Mucosa of descending colon (tissue), 3 donors: ENCODE results near the gene KIAA0319L. TPM values are rescaled to one million over a fixed set of nuclear protein-coding genes. Genes with fewer than 3 reads are reported as not detected.

ENCODE experiments used
- ATAC-seq: fragments of 200-7000 bp; cut with Tn5 transposase; one replicate; pipeline ENCODE4 v1.9.1; 2020; ENCODE audit warnings: mild to moderate bottlenecking, moderate library complexity
- DNase-seq, 3 donors: peaks; one replicate each; pipeline ENCODE4 v3.0.0-alpha.2; 2020
- H3K36me3 ChIP-seq: fragments of 200-600 bp; one replicate; pipeline ENCODE4 v1.8.0; 2021; ENCODE audit warnings: low read depth, mild to moderate bottlenecking
- H3K4me1 ChIP-seq: fragments of 200-600 bp; one replicate; pipeline ENCODE4 v1.8.0; 2021; ENCODE audit warnings: low read depth, mild to moderate bottlenecking
- H3K4me3 ChIP-seq: fragments of 200-600 bp; one replicate; pipeline ENCODE4 v1.8.0; 2021; ENCODE audit warnings: mild to moderate bottlenecking
- H3K9me3 ChIP-seq: fragments of 200-600 bp; one replicate; pipeline ENCODE4 v1.8.0; 2021; ENCODE audit warnings: mild to moderate bottlenecking
- intact Hi-C, 2 donors: fragments of 100-400 bp; cut with DNase I in 1 of 2; cut with micrococcal nuclease in 1 of 2; formaldehyde crosslinking; loops; one replicate each; pipeline versions ENCODE4 v1.11.0 to v1.11.1; 2022; cut with DNase I, micrococcal nuclease
- total RNA-seq, 3 donors: library from RNA; stranded (reverse); fragmentation: NEBNext Ultra II Directional in 2 of 3; extraction: Animal tissue kit (Norgen Biotek cat#: 25700) in 2 of 3; gene quantifications; one replicate each; pipeline versions ENCODE4 v1.2.1 to v1.2.4, GENCODE V29; 2021 to 2023
- TF ChIP-seq, protein P1 (sequence below): fragments of 200-600 bp; IDR thresholded peaks from one replicate; pipeline ENCODE4 v1.8.0; 2022; ENCODE audit warnings: antibody characterized with exemption, mild to moderate bottlenecking
- donor health status: DM: no; HTN: no; CAD: no; lungs with moderate emphysema.
- donor health status: DM: no; HTN: no; CAD: no.
- donor health status: DM: no; HTN: yes; CAD: no.

Gene KIAA0319L
- total RNA-seq, 3 donors from 2014 or later, result 59.6 to 84.6 (median 75.7) TPM

DNA sequence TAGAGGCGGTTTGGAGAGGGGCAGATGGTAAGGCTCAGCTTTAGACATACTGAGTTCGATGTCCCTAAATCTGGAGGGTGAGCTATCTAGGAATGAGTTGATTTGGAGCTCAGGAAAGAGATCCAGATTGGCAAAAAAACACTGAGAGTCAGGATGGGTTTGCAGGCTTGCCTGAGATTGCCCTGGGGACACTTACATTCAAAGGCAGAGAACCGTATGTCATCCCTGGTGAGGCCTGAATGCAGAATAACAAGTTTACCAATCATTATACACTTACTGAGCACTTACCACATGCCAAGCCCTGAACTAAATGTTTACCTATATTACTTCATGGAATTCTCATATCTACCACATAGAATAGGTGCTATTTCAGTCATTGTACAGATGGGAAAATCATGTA lies 43.4 kb upstream of the KIAA0319L start:
- no peaks in the 10 kb centered on the region for H3K36me3 ChIP-seq
- H3K4me1 ChIP-seq, result no peaks in the 10 kb centered on the region
- TF ChIP-seq, protein P1, sequence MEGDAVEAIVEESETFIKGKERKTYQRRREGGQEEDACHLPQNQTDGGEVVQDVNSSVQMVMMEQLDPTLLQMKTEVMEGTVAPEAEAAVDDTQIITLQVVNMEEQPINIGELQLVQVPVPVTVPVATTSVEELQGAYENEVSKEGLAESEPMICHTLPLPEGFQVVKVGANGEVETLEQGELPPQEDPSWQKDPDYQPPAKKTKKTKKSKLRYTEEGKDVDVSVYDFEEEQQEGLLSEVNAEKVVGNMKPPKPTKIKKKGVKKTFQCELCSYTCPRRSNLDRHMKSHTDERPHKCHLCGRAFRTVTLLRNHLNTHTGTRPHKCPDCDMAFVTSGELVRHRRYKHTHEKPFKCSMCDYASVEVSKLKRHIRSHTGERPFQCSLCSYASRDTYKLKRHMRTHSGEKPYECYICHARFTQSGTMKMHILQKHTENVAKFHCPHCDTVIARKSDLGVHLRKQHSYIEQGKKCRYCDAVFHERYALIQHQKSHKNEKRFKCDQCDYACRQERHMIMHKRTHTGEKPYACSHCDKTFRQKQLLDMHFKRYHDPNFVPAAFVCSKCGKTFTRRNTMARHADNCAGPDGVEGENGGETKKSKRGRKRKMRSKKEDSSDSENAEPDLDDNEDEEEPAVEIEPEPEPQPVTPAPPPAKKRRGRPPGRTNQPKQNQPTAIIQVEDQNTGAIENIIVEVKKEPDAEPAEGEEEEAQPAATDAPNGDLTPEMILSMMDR, result no peak
- DNase-seq (no peak), ATAC-seq (no peak)
- no peak overlapping the region for H3K4me3 ChIP-seq
- intact Hi-C loops, result no loop called here
- no peaks in the 10 kb centered on the region for H3K9me3 ChIP-seq

DNA sequence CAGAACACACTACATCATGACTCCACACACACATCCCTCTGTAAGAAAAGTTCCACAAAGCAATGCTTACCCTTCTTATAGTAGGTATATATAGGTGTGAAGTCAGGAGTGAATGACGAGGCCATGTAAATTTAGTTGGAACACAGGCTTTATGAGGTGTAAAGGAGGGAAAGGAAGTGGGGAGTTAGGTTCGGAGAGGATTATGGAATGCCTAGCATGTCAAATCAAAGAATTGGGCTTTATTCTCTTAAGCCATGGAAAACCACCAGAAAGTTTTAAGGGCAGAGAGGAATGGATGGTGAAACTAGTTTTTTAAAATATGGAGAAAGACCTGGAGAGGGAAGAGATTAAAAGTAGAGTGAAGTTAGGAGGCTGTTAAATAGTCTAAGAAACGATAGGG lies 42.2 kb upstream of the KIAA0319L start:
- no peak for DNase-seq
- Histone ChIP-seq H3K36me3 (no peaks in the 10 kb centered on the region), H3K4me3 (no peak overlapping the region), H3K9me3 (no peaks in the 10 kb centered on the region), H3K4me1 (no peaks in the 10 kb centered on the region)
- intact Hi-C loops, result no loop called here
- no peak for ATAC-seq
- TF ChIP-seq, protein P1, result no peak

DNA sequence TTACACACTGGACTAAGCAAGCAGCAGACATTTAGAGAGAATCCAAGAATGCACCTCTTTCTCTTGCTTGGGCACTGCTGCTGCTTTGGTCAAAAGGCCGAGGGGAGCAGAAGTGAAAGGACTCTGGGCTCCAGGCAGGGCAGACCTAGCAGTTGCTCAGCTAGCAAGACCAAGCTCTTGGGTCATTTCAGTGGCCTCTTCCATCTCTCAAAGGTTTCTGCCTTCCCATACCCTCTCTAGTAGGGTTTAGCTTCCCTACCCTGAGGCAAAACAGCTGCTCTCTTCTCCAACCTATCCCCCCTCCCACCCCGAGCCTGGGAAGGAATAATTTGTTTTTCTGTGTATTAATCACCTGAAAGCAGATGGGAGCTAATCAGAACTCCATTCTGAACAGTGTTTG lies 41.7 kb upstream of the KIAA0319L start:
- TF ChIP-seq, protein P1, result no peak
- H3K4me1 ChIP-seq, result no peaks in the 10 kb centered on the region
- H3K9me3 ChIP-seq, result no peaks in the 10 kb centered on the region

DNA sequence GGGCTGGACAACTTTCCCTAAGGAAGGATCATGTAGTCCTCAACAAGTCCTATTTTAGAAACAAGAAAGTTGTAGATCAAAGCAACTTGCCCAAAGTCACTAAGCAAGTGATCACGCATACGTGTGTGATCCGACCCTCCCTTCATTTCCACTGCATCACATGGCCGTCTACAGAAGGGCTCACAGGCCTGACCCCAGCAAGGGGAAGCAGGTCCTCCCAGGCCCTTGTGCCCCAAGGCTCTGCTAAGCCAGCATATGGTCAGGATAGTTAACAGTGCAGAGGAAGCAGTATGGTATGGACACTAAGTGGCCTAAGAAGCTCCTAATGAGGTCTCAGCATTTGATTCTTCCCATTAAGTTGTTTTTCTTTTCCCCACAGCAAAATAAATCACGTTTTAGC lies 40.7 kb upstream of the KIAA0319L start:
- Histone ChIP-seq H3K36me3 (no peaks in the 10 kb centered on the region), H3K4me1 (no peaks in the 10 kb centered on the region), H3K4me3 (no peak overlapping the region), H3K9me3 (no peaks in the 10 kb centered on the region)
- ATAC-seq (no peak), DNase-seq (no peak)
- intact Hi-C loops, result no loop called here
- TF ChIP-seq, protein P1, result no peak

More for the DNA sequence above, 41.7 kb upstream of the KIAA0319L start:
- intact Hi-C loops, result no loop called here
- ATAC-seq (no peak), DNase-seq (no peak)
- H3K36me3 ChIP-seq, result no peaks in the 10 kb centered on the region
- H3K4me3 ChIP-seq, result no peak overlapping the region

DNA sequence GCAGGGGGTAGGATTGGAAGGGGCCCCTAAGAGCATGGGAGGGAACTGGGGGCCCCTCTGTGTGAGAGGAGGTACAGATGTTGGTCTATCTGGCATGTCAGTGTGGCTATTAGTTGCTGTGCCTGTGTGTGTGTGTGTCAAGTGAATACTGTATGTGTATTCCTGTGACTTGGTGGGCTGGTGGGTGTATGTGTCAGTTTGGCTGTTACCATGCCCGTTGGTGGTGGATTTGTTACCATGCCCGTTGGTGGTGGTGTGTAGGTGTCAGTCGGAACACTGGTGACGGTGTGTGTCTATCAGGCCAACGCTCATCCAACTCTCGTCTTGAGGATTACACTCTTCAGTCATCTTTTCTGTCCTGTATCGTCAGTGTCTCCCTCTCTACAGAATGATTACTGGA lies 38.5 kb upstream of the KIAA0319L start:
- H3K9me3 ChIP-seq, result no peaks in the 10 kb centered on the region
- DNase-seq (no peak), ATAC-seq (no peak)
- TF ChIP-seq, protein P1, result no peak
- H3K4me1 ChIP-seq, result no peaks in the 10 kb centered on the region
- intact Hi-C loops, result no loop called here
- no peaks in the 10 kb centered on the region for H3K36me3 ChIP-seq
- no peak overlapping the region for H3K4me3 ChIP-seq
